Gastroesophageal sphincter (tissue), 4 donors: Measurements from ENCODE around the gene RAPSN. TPM values are rescaled to one million over a fixed set of nuclear protein-coding genes. Genes with fewer than 3 reads are reported as not detected.
A peak's percentile ranks its signal among the peaks of the same experiment; 100 is the strongest.

Experiments used
- ATAC-seq: fragments of 150-250 bp; one replicate; pipeline ENCODE4 v1.9.1; 2016; ENCODE audit warnings: mild to moderate bottlenecking, moderate library complexity
- H3K27ac ChIP-seq, 4 donors: fragments of 200-600 bp; sonication (generic) in 3 of 4; 1 replicate in 3 of 4; 2 replicates in 1 of 4; pipeline ENCODE4 v1.5.1; 2016 to 2019
- H3K27me3 ChIP-seq: fragments of 200-600 bp; sonication (generic); one replicate; pipeline ENCODE4 v1.5.1; 2019
- H3K36me3 ChIP-seq, 2 donors: fragments of 200-600 bp; sonication (generic); one replicate each; pipeline ENCODE4 v1.5.1; 2019; ENCODE audit warnings: control low read depth in 1 of 2
- H3K4me1 ChIP-seq, 3 donors: fragments of 200-600 bp; sonication (generic); 1 replicate in 2 of 3; 2 replicates in 1 of 3; pipeline ENCODE4 v1.5.1; 2016 to 2019; ENCODE audit warnings: control low read depth in 2 of 3
- H3K4me3 ChIP-seq, 2 donors: fragments of 200-600 bp; sonication (generic); one replicate each; pipeline ENCODE4 v1.5.1; 2019; ENCODE audit warnings: mild to moderate bottlenecking in 1 of 2, moderate library complexity in 1 of 2
- H3K9me3 ChIP-seq, 3 donors: fragments of 200-600 bp; sonication (generic); one replicate each; pipeline ENCODE4 v1.5.1; 2017 to 2019; ENCODE audit warnings: control low read depth in 2 of 3
- CTCF ChIP-seq, 4 experiments: fragments of 200-600 bp in 2 of 4; fragments of 450-650 bp in 2 of 4; sonication (generic) in 1 of 4; IDR thresholded peaks; one replicate each; pipeline ENCODE4 v1.5.1; 2017 to 2019; ENCODE audit warnings: antibody characterized with exemption in 4 of 4, mild to moderate bottlenecking in 2 of 4, moderate library complexity in 2 of 4
- EP300 ChIP-seq: sonication (generic); formaldehyde crosslinking; IDR thresholded peaks from one replicate; pipeline ENCODE4 v1.6.1; 2017; ENCODE audit warnings: antibody characterized with exemption, mild to moderate bottlenecking
- POLR2A ChIP-seq, 2 donors: fragments of 450-650 bp; IDR thresholded peaks; one replicate each; pipeline ENCODE4 v1.6.1; 2017; ENCODE audit warnings: antibody characterized with exemption in 2 of 2, mild to moderate bottlenecking in 2 of 2, moderate library complexity in 1 of 2
- POLR2AphosphoS5 ChIP-seq: sonication (generic); formaldehyde crosslinking; IDR thresholded peaks from one replicate; pipeline ENCODE4 v1.6.1; 2017; ENCODE audit warnings: antibody characterized with exemption
- WGBS, 2 donors: methylation state at CpG; one replicate each; pipeline ENCODE4 v1.1.5; 2018; ENCODE audit warnings: low coverage in 1 of 2; 5-methylcytosine and 5-hydroxymethylcytosine counted together
- small RNA-seq, 4 donors: library from RNA; depleted of rRNA; stranded (forward); fragments of <200 nt; gene quantifications; one replicate each; pipeline ENCODE3, GENCODE V24; 2016
- total RNA-seq, 4 donors: library from RNA; depleted of rRNA; stranded (reverse); fragments of >200 nt; gene quantifications; one replicate each; pipeline ENCODE4 v1.1.0, GENCODE V29; 2016

Gene RAPSN
- total RNA-seq, 4 donors from 2014 or later = 0.23 to 0.27 TPM; not detected in 2

DNA sequence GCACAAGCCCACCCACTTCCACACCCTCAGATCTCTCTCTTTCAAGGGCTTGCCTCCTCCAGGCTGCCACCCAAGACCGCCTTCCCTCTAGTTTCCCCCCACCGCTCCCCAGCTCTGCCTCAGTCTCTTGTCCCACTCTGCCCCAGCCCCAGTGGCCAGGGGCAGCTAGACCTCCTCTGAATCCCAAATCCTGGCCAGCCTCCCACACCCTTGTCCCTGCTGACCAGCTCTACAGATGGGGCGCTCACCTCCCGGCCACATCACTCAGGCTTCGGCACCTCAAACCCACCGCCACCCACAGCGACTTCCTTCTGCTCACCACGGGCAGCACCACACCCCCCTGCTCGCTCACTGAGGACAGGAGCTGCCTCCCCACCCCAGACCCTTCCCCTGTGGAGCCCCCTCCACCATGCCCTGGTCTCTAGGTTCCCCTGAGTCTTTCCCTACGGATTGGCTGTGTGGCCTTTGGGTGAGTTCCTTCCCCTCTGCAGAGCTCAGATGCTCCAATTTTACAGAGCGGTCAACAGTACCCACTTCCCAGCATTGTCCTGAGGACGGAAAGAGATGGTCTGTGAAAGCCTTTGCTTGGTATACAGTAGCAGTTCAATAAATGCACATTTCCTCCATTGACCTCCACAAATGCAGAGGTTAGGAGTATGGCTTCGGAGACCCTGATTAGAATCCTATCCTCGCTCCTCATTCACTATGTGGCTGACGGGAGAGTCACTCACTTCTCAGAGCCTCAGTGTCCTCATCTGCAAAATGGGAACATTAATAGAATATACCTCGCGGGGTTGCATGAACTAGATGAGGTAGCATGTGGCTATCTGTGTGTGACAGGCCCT is 59.1 kb downstream of the RAPSN start:
- peak overlapping the region in 1 of 4 donors; percentile 84 for H3K27ac ChIP-seq
- H3K4me1 ChIP-seq = no peaks in the 10 kb centered on the region
- 58 to 79% methylated on average over 2 to 15 of the region's 17 CpGs for WGBS, 2 donors
- ATAC-seq = no peak
- TF ChIP-seq CTCF (IDR thresholded peaks at IDR 0.05) (no peak), POLR2A (IDR thresholded peaks at IDR 0.05) (no peak), EP300 (no peak), POLR2AphosphoS5 (no peak)
- H3K9me3 ChIP-seq = no peaks in the 10 kb centered on the region
- no peak overlapping the region for H3K4me3 ChIP-seq
- no peaks in the 10 kb centered on the region for H3K27me3 ChIP-seq
- no peaks in the 10 kb centered on the region for H3K36me3 ChIP-seq

- Histone ChIP-seq H3K9me3 (no peaks in the 10 kb centered on the region), H3K27ac (no peak overlapping the region), H3K36me3 (no peaks in the 10 kb centered on the region), H3K27me3 (no peaks in the 10 kb centered on the region), H3K4me3 (no peak overlapping the region), H3K4me1 (no peaks in the 10 kb centered on the region)
- TF ChIP-seq CTCF (IDR thresholded peaks at IDR 0.05) (no peak), POLR2A (IDR thresholded peaks at IDR 0.05) (no peak), POLR2AphosphoS5 (no peak), EP300 (no peak)
- WGBS, 2 donors = 85 to 92% methylated on average over 4 to 7 of the region's 28 CpGs
- ATAC-seq = no peak
These were observed 60.0 kb downstream of the RAPSN start for GRCh38 chr11:47388697-47389576.

DNA sequence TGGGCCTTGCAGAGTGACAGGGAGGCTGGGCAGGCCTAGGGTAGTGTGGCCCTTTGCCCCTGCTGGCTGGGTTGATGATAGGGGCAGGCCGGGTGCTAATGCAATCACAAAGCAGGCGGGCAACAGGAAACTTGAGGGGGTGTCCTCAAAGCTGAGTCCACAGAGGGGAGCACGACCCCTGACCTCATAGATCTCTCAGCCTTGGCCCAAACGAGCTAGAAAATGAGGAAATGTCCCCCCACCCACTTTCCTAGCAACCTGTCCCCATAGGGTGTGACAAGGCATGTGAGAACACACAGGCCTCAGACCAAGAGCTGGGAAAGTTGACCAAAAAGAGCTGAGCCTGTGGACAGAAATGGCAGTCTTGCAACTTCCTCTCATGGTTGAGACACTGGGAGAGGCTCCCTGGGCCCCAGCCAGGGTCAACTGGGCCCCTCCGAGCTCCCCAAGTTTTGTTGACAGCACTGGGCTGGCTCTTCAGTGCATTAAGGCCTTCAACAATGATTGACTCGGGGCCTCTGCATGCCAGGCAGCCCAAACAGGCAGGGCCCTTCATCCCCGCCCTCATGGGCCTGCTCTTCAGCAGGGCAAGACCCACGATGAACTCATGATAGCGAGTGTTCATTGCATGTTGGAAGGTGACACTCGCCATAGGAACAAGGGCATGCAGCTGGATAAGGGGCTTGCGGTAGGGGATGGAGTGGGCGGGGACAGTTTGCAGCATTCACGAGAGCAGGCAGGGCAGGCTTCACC is 60.8 kb downstream of the RAPSN start:
- ATAC-seq = no peak
- WGBS, 2 donors = 93% methylated on average over 2 of the region's 13 CpGs; no CpG with 5 or more reads in 1 of the 2 donors
- no peak for TF ChIP-seq EP300
- no peak for TF ChIP-seq POLR2A (IDR thresholded peaks at IDR 0.05)
- no peak for TF ChIP-seq POLR2AphosphoS5
- TF ChIP-seq CTCF (IDR thresholded peaks at IDR 0.05) = no peak
- no peaks in the 10 kb centered on the region for H3K27me3 ChIP-seq
- H3K4me3 ChIP-seq = no peak overlapping the region
- H3K27ac ChIP-seq = no peak overlapping the region
- H3K36me3 ChIP-seq = no peaks in the 10 kb centered on the region
- no peaks in the 10 kb centered on the region for H3K4me1 ChIP-seq
- H3K9me3 ChIP-seq = no peaks in the 10 kb centered on the region

Small RNA genes lying within 50 kb of the gene (small RNA-seq; reads per million reads assigned to genes)
- 0 reads per million in 4 donors for gene MIR4487

Other genes with a start within 250 kb of the RAPSN start
- gene DDB2, start 234.2 kb downstream of the RAPSN start, total RNA-seq = 10 to 100 TPM; 18.6 to 44.2 (median 28.0) TPM
- gene ACP2, start 200.3 kb downstream of the RAPSN start, total RNA-seq = 10 to 100 TPM; 21.0 to 46.0 (median 32.0) TPM
- 10 to 100 TPM; 14.5 to 21.0 (median 16.1) TPM for gene NR1H3, start 191.1 kb downstream of the RAPSN start, total RNA-seq
- 10 to 100 TPM; 23.7 to 33.9 (median 29.4) TPM for gene MADD, start 179.0 kb downstream of the RAPSN start, total RNA-seq
- under 1 TPM in 2 of 4 donors, not detected in 2; 0.12 to 0.13 TPM for gene MYBPC3, start 96.4 kb downstream of the RAPSN start, total RNA-seq
- 10 to 100 TPM in 3 of 4 donors, 1 to 10 TPM in 1; 4.2 to 32.4 (median 14.7) TPM for gene SPI1, start 70.6 kb downstream of the RAPSN start, total RNA-seq
- 100 to 1,000 TPM in 1 of 4 donors, 10 to 100 TPM in 3; 68.8 to 218 (median 78.9) TPM for gene SLC39A13, start 40.5 kb downstream of the RAPSN start, total RNA-seq
- 100 to 1,000 TPM; 169 to 194 (median 179) TPM for gene PSMC3, start 22.7 kb downstream of the RAPSN start, total RNA-seq
- 100 to 1,000 TPM in 3 of 4 donors, 10 to 100 TPM in 1; 82.2 to 146 (median 106) TPM for gene CELF1, start 104.0 kb upstream of the RAPSN start, total RNA-seq
- 10 to 100 TPM; 70.0 to 95.7 (median 83.6) TPM for gene PTPMT1, start 116.5 kb upstream of the RAPSN start, total RNA-seq
- 10 to 100 TPM; 23.3 to 36.1 (median 27.0) TPM for gene KBTBD4, start 129.8 kb upstream of the RAPSN start, total RNA-seq
- 10 to 100 TPM; 38.7 to 75.6 (median 53.2) TPM for gene NDUFS3, start 129.9 kb upstream of the RAPSN start, total RNA-seq
- 1 to 10 TPM in 1 of 4 donors, under 1 TPM in 3; 0.37 to 1.1 (median 0.68) TPM for gene FAM180B, start 137.5 kb upstream of the RAPSN start, total RNA-seq
- 1 to 10 TPM in 3 of 4 donors, under 1 TPM in 1; 0.47 to 5.1 (median 2.3) TPM for gene C1QTNF4, start 145.3 kb upstream of the RAPSN start, total RNA-seq
- gene MTCH2, start 193.4 kb upstream of the RAPSN start, total RNA-seq = 10 to 100 TPM; 34.5 to 66.2 (median 40.0) TPM